Osteoblast (primary cell): Measurements from ENCODE around the gene FZD8. TPM values are rescaled to one million over a fixed set of nuclear protein-coding genes. Genes with fewer than 3 reads are reported as not detected.
A peak's percentile ranks its signal among the peaks of the same experiment; 100 is the strongest.
"Not testable (repeated sequence)": the region's sequence is repeated elsewhere in the genome, so short reads cannot be mapped to it uniquely, and the experiment has no call there.

Experiments used
- DNase-seq: peaks from one replicate; pipeline ENCODE4 v3.0.0; 2011; ENCODE audit warnings: low spot score, mixed read lengths; ENCODE audit not compliant: insufficient read length; ENCODE audit errors: missing footprints
- H2AFZ ChIP-seq: 2 replicates; pipeline ENCODE4 v1.6.0; 2011; ENCODE audit warnings: mild to moderate bottlenecking, low read length
- H3K27ac ChIP-seq: 2 replicates; pipeline ENCODE4 v1.5.1; 2011; ENCODE audit warnings: mild to moderate bottlenecking, low read depth, low read length, moderate library complexity
- H3K27me3 ChIP-seq: 2 replicates; pipeline ENCODE4 v1.6.0; 2012; ENCODE audit warnings: mild to moderate bottlenecking, control low read depth, inconsistent platforms, low read length, moderate library complexity; ENCODE audit not compliant: insufficient read depth
- H3K36me3 ChIP-seq: 2 replicates; pipeline ENCODE4 v1.5.1; 2011; ENCODE audit warnings: mild to moderate bottlenecking, low read length, control low read depth, moderate library complexity; ENCODE audit not compliant: insufficient read depth
- H3K4me1 ChIP-seq: 2 replicates; pipeline ENCODE4 v1.5.1; 2011; ENCODE audit warnings: mild to moderate bottlenecking, low read length, control low read depth, moderate library complexity; ENCODE audit not compliant: insufficient read depth
- H3K4me2 ChIP-seq: 2 replicates; pipeline ENCODE4 v1.6.0; 2011; ENCODE audit warnings: mild to moderate bottlenecking, low read length; ENCODE audit not compliant: insufficient read depth
- H3K4me3 ChIP-seq: fragments of 200-600 bp; sonication (generic); 3 replicates; pipeline ENCODE4 v1.5.1; 2012; ENCODE audit warnings: mild to moderate bottlenecking, low read length, inconsistent platforms; ENCODE audit not compliant: insufficient read depth
- H3K79me2 ChIP-seq: 2 replicates; pipeline ENCODE4 v1.6.0; 2012; ENCODE audit warnings: mild to moderate bottlenecking, low read length, control low read depth, inconsistent platforms; ENCODE audit not compliant: insufficient read depth
- H3K9me3 ChIP-seq: 2 replicates; pipeline ENCODE4 v1.5.1; 2011; ENCODE audit warnings: low read depth, low read length, control low read depth
- H4K20me1 ChIP-seq: 2 replicates; pipeline ENCODE4 v1.6.0; 2012; ENCODE audit warnings: mild to moderate bottlenecking, low read length, control low read depth; ENCODE audit not compliant: insufficient read depth
- total RNA-seq: library from RNA; depleted of rRNA; stranded (reverse); fragments of >200 nt; gene quantifications from 2 replicates; pipeline ENCODE4 v1.2.3, GENCODE V29; 2012
- TF ChIP-seq, protein P1 (sequence below): IDR thresholded peaks from 2 replicates; pipeline ENCODE4 v1.5.1; 2011; ENCODE audit warnings: mild to moderate bottlenecking, low read depth, low read length, moderate library complexity; ENCODE audit errors: extremely low read depth

Gene FZD8, protein sequence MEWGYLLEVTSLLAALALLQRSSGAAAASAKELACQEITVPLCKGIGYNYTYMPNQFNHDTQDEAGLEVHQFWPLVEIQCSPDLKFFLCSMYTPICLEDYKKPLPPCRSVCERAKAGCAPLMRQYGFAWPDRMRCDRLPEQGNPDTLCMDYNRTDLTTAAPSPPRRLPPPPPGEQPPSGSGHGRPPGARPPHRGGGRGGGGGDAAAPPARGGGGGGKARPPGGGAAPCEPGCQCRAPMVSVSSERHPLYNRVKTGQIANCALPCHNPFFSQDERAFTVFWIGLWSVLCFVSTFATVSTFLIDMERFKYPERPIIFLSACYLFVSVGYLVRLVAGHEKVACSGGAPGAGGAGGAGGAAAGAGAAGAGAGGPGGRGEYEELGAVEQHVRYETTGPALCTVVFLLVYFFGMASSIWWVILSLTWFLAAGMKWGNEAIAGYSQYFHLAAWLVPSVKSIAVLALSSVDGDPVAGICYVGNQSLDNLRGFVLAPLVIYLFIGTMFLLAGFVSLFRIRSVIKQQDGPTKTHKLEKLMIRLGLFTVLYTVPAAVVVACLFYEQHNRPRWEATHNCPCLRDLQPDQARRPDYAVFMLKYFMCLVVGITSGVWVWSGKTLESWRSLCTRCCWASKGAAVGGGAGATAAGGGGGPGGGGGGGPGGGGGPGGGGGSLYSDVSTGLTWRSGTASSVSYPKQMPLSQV
- total RNA-seq: 15.2 and 21.8 TPM in 2 replicates

DNA sequence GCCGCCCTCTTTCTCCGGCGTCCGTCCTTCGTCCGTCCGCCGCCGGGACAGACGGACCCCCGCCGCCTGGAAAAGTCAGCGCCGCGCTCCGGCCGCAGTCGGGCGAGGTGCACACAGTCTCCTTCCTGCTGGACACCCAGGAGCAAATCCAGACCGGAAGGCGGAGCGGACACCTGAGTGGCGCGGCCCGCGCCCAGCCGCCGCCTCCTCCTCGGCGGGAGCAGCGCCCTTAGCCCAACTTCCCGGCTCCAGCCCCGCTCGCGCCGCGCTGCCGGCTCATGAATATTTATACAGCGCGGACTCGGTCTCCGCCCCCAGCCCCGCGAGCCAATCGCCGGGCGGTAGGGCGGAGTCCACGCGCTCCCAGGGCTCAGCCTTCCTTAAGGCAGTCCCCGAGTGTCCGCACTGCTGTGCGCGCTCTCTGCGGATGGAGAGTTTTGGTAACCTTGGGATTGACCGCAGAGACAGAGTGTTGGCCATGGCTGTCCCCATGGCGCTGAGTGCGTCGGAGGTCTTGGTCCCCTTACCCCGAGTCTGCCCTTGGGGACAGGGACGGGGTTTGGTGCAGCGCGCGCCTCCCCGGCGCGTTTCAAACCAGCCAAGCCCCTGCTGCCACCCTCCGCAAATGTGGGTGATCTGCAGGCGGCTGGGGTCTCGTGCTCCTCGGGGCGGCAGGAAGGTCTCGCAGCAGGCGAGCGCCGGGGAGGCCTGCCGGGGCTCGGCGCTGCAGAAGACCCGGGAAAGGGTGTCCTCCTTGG lies at the start of gene FZD8:
TSS of gene FZD8 (minus strand) at position 262 of the 758 bp plus-strand sequence. CDS start 867 bp downstream, outside the sequence.
- Histone ChIP-seq H3K27me3 (no peaks in the 10 kb centered on the region), H2AFZ (peak within 1 kb of the TSS; percentile 97), H3K36me3 (no peaks in the 10 kb centered on the region), H4K20me1 (no peaks in the 10 kb centered on the region), H3K4me3 (peak within 1 kb of the TSS; percentile 80), H3K4me2 (peak within 1 kb of the TSS; percentile 98), H3K4me1 (peaks cover 29% of the 10 kb centered on the region), H3K79me2 (peaks cover 14% of the 10 kb centered on the region), H3K27ac (no peak within 1 kb of the TSS), H3K9me3 (no peaks in the 10 kb centered on the region)
- TF ChIP-seq, protein P1, sequence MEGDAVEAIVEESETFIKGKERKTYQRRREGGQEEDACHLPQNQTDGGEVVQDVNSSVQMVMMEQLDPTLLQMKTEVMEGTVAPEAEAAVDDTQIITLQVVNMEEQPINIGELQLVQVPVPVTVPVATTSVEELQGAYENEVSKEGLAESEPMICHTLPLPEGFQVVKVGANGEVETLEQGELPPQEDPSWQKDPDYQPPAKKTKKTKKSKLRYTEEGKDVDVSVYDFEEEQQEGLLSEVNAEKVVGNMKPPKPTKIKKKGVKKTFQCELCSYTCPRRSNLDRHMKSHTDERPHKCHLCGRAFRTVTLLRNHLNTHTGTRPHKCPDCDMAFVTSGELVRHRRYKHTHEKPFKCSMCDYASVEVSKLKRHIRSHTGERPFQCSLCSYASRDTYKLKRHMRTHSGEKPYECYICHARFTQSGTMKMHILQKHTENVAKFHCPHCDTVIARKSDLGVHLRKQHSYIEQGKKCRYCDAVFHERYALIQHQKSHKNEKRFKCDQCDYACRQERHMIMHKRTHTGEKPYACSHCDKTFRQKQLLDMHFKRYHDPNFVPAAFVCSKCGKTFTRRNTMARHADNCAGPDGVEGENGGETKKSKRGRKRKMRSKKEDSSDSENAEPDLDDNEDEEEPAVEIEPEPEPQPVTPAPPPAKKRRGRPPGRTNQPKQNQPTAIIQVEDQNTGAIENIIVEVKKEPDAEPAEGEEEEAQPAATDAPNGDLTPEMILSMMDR: no peak
- peak; percentile 99 for DNase-seq

DNA sequence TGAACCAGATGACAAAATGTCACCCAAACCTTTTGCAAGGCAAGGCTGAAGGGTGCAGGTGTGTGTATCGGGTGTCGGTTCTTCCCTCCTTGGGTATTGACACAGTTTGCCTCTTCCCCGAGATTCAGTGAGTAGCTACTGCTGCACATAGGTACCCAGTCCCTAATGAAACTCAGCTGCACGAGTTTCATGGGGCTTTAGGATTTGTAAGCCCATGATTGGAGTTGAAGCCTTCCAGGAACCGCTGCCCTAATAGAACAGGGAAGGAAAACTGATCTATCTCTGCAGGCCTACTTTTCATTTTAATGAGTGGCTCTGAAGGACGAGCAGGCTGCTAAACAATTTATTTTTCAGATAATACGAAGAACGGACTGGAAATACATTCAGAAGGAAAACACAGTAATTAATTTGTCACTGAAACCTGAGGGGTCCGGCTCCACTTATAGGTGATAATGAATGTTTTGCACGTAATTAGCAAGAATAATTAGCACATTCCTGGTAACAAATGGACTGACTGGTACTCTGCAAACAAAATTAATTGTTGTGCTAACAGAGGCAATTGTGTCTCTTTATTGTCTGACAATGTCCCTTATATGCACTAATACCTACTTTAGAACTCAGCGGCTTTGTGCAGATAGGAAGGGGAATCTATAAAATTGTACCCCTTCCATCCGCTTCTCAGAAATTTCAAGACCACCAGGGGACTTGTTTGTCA lies 49.6 kb upstream of the FZD8 start:
- H3K4me2 ChIP-seq: no peak overlapping the region
- no peaks in the 10 kb centered on the region for H3K79me2 ChIP-seq
- H3K4me1 ChIP-seq: no peaks in the 10 kb centered on the region
- H3K36me3 ChIP-seq: no peaks in the 10 kb centered on the region
- H3K4me3 ChIP-seq: no peak overlapping the region
- TF ChIP-seq, protein P1: no peak
- H2AFZ ChIP-seq: no peak overlapping the region
- no peaks in the 10 kb centered on the region for H3K27me3 ChIP-seq
- DNase-seq: no peak
- H4K20me1 ChIP-seq: no peaks in the 10 kb centered on the region
- no peak overlapping the region for H3K27ac ChIP-seq
- no peaks in the 10 kb centered on the region for H3K9me3 ChIP-seq

DNA sequence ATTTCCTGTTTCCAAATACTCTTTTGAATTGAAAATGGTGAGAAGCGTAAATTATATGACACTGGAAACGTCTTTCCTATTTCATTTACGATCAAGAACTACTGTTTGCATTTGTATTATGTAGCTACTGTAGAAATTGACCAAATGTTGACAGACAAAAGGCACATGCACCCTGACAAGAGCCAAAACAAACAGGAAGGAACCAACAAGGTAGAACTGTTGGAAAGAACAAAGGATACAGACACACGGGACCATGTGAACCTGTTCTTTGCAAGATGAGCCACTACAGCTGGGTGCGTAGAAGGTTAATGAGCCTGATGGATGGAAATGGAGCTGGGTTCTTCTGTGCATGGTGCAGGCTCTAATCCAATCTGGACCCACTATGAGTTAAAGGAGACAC lies 48.4 kb upstream of the FZD8 start:
- no peak for DNase-seq
- H2AFZ ChIP-seq: no peak overlapping the region
- no peaks in the 10 kb centered on the region for H4K20me1 ChIP-seq
- no peaks in the 10 kb centered on the region for H3K9me3 ChIP-seq
- H3K27ac ChIP-seq: no peak overlapping the region
- H3K4me1 ChIP-seq: no peaks in the 10 kb centered on the region
- TF ChIP-seq, protein P1: no peak
- no peaks in the 10 kb centered on the region for H3K79me2 ChIP-seq
- no peaks in the 10 kb centered on the region for H3K36me3 ChIP-seq
- no peak overlapping the region for H3K4me2 ChIP-seq
- no peaks in the 10 kb centered on the region for H3K27me3 ChIP-seq
- no peak overlapping the region for H3K4me3 ChIP-seq

DNA sequence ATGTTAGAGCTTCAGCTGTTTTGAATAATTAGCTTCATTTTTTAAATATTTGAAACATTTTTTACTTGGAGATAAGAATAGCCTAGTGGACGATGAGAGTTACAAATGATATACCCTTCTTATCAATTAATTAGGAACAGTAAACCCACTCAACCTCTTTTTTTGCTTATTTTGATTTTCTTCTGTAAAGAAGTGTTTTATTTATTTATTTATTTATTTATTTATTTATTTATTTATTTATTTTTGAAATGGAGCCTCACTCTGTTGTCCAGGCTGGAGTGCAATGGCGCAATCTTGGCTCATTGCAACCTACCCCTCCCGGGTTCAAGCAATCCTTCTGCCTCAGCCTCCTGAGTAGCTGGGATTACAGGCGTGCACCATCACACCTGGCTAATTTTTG lies 43.8 kb upstream of the FZD8 start:
- not testable (repeated sequence) for H3K4me2 ChIP-seq, H3K9me3 ChIP-seq, H3K4me3 ChIP-seq, H3K27ac ChIP-seq, H3K79me2 ChIP-seq, H4K20me1 ChIP-seq, H3K27me3 ChIP-seq, H3K36me3 ChIP-seq, H2AFZ ChIP-seq, H3K4me1 ChIP-seq, DNase-seq
